ENCODE results near the gene OR8H1.

DNA sequence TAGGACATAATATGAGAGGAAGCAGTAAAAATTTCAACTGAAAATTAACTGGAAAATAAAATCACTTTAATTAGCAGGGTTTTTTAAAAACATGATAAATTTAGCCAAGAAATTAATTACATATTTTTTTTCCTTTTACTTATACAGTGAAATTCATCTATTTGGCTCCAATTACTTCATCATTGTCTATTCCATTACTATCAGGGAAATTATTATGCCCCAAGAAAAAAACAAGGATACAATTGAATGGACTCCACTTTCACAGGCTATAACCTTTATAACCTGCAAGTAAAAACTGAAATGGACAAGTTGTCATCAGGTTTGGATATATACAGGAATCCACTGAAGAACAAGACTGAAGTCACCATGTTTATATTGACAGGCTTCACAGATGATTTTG lies 40.1 kb downstream of the OR8H1 start, which contains the start of gene OR5T3:
- TF ChIP-seq, protein P1, sequence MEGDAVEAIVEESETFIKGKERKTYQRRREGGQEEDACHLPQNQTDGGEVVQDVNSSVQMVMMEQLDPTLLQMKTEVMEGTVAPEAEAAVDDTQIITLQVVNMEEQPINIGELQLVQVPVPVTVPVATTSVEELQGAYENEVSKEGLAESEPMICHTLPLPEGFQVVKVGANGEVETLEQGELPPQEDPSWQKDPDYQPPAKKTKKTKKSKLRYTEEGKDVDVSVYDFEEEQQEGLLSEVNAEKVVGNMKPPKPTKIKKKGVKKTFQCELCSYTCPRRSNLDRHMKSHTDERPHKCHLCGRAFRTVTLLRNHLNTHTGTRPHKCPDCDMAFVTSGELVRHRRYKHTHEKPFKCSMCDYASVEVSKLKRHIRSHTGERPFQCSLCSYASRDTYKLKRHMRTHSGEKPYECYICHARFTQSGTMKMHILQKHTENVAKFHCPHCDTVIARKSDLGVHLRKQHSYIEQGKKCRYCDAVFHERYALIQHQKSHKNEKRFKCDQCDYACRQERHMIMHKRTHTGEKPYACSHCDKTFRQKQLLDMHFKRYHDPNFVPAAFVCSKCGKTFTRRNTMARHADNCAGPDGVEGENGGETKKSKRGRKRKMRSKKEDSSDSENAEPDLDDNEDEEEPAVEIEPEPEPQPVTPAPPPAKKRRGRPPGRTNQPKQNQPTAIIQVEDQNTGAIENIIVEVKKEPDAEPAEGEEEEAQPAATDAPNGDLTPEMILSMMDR (conservative IDR thresholded peaks at IDR 0.05; ENCODE audit: low read length), result no peak
- TF ChIP-seq EZH2phosphoT487 (IDR thresholded peaks at IDR 0.05; ENCODE audit: borderline replicate concordance, low read depth, low read length), result no peak

Data from OCI-LY7 (cell line).